Gastroesophageal sphincter (tissue), 4 donors: ENCODE measurements around the gene SPRY2. TPM values are rescaled to one million over a fixed set of nuclear protein-coding genes. Genes with fewer than 3 reads are reported as not detected.
A peak's percentile ranks its signal among the peaks of the same experiment; 100 is the strongest.
"Not testable (repeated sequence)": the region's sequence is repeated elsewhere in the genome, so short reads cannot be mapped to it uniquely, and the experiment has no call there.

Experiments
- ATAC-seq: fragments of 150-250 bp; one replicate; pipeline ENCODE4 v1.9.1; 2016; ENCODE audit warnings: mild to moderate bottlenecking, moderate library complexity
- H3K27ac ChIP-seq, 4 donors: fragments of 200-600 bp; sonication (generic) in 3 of 4; 1 replicate in 3 of 4; 2 replicates in 1 of 4; pipeline ENCODE4 v1.5.1; 2016 to 2019
- H3K27me3 ChIP-seq: fragments of 200-600 bp; sonication (generic); one replicate; pipeline ENCODE4 v1.5.1; 2019
- H3K36me3 ChIP-seq, 2 donors: fragments of 200-600 bp; sonication (generic); one replicate each; pipeline ENCODE4 v1.5.1; 2019; ENCODE audit warnings: control low read depth in 1 of 2
- H3K4me1 ChIP-seq, 3 donors: fragments of 200-600 bp; sonication (generic); 1 replicate in 2 of 3; 2 replicates in 1 of 3; pipeline ENCODE4 v1.5.1; 2016 to 2019; ENCODE audit warnings: control low read depth in 2 of 3
- H3K4me3 ChIP-seq, 2 donors: fragments of 200-600 bp; sonication (generic); one replicate each; pipeline ENCODE4 v1.5.1; 2019; ENCODE audit warnings: mild to moderate bottlenecking in 1 of 2, moderate library complexity in 1 of 2
- H3K9me3 ChIP-seq, 3 donors: fragments of 200-600 bp; sonication (generic); one replicate each; pipeline ENCODE4 v1.5.1; 2017 to 2019; ENCODE audit warnings: control low read depth in 2 of 3
- EP300 ChIP-seq: sonication (generic); formaldehyde crosslinking; IDR thresholded peaks from one replicate; pipeline ENCODE4 v1.6.1; 2017; ENCODE audit warnings: antibody characterized with exemption, mild to moderate bottlenecking
- POLR2A ChIP-seq, 2 donors: fragments of 450-650 bp; IDR thresholded peaks; one replicate each; pipeline ENCODE4 v1.6.1; 2017; ENCODE audit warnings: antibody characterized with exemption in 2 of 2, mild to moderate bottlenecking in 2 of 2, moderate library complexity in 1 of 2
- POLR2AphosphoS5 ChIP-seq: sonication (generic); formaldehyde crosslinking; IDR thresholded peaks from one replicate; pipeline ENCODE4 v1.6.1; 2017; ENCODE audit warnings: antibody characterized with exemption
- WGBS, 2 donors: methylation state at CpG; one replicate each; pipeline ENCODE4 v1.1.5; 2018; ENCODE audit warnings: low coverage in 1 of 2; 5-methylcytosine and 5-hydroxymethylcytosine counted together
- total RNA-seq, 4 donors: library from RNA; depleted of rRNA; stranded (reverse); fragments of >200 nt; gene quantifications; one replicate each; pipeline ENCODE4 v1.1.0, GENCODE V29; 2016
- TF ChIP-seq, protein P1 (sequence below), 4 experiments: fragments of 200-600 bp in 2 of 4; fragments of 450-650 bp in 2 of 4; sonication (generic) in 1 of 4; IDR thresholded peaks; one replicate each; pipeline ENCODE4 v1.5.1; 2017 to 2019; ENCODE audit warnings: antibody characterized with exemption in 4 of 4, mild to moderate bottlenecking in 2 of 4, moderate library complexity in 2 of 4

SPRY2 gene
- total RNA-seq, 4 donors from 2014 or later: 32.5 to 49.1 (median 47.9) TPM

DNA sequence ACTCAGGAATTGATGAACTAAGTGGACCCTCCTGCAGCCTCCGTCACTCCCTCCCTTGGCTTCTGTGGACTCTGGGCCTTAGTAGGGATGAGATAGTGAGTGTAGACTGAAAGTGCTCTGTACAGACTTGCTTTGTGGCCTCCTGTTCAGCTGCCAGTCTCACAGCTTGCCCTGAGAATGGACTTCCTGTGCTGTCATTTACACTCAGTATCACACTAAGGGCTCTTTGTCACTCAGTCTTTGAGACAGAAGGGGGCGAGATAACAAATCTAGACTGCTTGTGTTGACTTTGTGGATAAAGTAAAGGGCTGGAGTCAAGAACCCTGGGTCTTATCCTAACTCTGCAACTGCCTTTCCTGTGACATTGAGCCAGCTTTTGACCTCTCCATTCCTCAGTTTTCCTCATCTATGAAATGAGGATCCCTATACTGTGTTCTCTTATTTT, 21.0 kb upstream of the SPRY2 start:
- H3K27me3 ChIP-seq: peaks cover 8% of the 10 kb centered on the region
- ATAC-seq: no peak
- TF ChIP-seq POLR2A (IDR thresholded peaks at IDR 0.05) (no peak), POLR2AphosphoS5 (no peak), EP300 (no peak)
- TF ChIP-seq, protein P1, sequence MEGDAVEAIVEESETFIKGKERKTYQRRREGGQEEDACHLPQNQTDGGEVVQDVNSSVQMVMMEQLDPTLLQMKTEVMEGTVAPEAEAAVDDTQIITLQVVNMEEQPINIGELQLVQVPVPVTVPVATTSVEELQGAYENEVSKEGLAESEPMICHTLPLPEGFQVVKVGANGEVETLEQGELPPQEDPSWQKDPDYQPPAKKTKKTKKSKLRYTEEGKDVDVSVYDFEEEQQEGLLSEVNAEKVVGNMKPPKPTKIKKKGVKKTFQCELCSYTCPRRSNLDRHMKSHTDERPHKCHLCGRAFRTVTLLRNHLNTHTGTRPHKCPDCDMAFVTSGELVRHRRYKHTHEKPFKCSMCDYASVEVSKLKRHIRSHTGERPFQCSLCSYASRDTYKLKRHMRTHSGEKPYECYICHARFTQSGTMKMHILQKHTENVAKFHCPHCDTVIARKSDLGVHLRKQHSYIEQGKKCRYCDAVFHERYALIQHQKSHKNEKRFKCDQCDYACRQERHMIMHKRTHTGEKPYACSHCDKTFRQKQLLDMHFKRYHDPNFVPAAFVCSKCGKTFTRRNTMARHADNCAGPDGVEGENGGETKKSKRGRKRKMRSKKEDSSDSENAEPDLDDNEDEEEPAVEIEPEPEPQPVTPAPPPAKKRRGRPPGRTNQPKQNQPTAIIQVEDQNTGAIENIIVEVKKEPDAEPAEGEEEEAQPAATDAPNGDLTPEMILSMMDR (IDR thresholded peaks at IDR 0.05): no peak
- peak overlapping the region in 2 of 4 donors; percentile 39 to 49 for H3K27ac ChIP-seq
- no peak overlapping the region for H3K4me3 ChIP-seq
- H3K4me1 ChIP-seq: peaks cover 0 to 20% (median 3%) of the 10 kb centered on the region in 3 donors
- no peaks in the 10 kb centered on the region for H3K9me3 ChIP-seq
- no peaks in the 10 kb centered on the region for H3K36me3 ChIP-seq
- WGBS, 2 donors: 86 to 92% methylated on average over 1 to 2 of the region's 2 CpGs

DNA sequence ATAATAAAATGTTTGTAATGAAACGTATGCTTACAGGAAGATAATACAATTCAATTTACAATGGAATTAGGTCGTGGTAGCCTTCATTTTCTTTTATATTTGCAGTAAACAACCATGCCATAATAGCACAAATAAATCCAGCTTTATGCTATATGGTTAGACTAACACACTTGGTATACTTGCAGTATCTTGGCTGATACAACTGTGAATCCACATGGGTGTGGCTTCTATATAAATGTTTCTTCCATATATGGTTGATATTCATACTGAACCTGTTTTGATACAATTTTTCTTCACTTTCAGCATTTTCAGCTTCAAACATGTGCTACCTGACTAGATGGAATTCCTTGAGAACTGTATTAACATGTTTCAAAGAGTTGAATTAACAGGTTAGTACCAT, 20.4 kb upstream of the SPRY2 start:
- Histone ChIP-seq H3K36me3 (no peaks in the 10 kb centered on the region), H3K4me3 (no peak overlapping the region)
- 70 to 89% methylated on average over 2 of the region's 2 CpGs for WGBS, 2 donors

DNA sequence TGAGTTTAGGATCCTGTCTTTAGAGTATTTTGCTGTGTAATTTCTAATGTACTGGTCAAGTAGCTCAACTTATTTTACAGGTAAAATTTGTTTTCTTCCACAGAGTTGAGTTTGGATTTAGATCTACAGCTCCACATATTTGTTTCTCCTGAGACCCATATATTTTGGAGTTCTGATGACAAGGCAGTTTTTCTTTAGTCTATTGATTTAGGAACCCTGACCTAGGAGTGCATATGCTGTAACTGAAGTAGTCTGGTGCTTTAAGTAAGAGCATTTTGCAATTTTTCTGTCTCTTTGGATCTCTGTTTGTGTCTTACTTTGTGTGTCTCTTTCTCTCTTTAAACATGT, 19.5 kb upstream of the SPRY2 start:
- Histone ChIP-seq H3K4me3 (no peak overlapping the region), H3K4me1 (peaks cover 0 to 20% (median 3%) of the 10 kb centered on the region in 3 donors), H3K27me3 (peaks cover 8% of the 10 kb centered on the region), H3K36me3 (no peaks in the 10 kb centered on the region), H3K27ac (peak overlapping the region in 1 of 4 donors; percentile 12), H3K9me3 (no peaks in the 10 kb centered on the region)
- TF ChIP-seq EP300 (no peak), POLR2AphosphoS5 (no peak)
- TF ChIP-seq, protein P1 (IDR thresholded peaks at IDR 0.05): no peak
- ATAC-seq: no peak

More for the DNA sequence above, 20.4 kb upstream of the SPRY2 start:
- no peak for ATAC-seq
- no peaks in the 10 kb centered on the region for H3K9me3 ChIP-seq
- no peak overlapping the region for H3K27ac ChIP-seq
- H3K4me1 ChIP-seq: peaks cover 0 to 20% (median 3%) of the 10 kb centered on the region in 3 donors
- TF ChIP-seq, protein P1 (IDR thresholded peaks at IDR 0.05): no peak
- TF ChIP-seq EP300: no peak
- no peak for TF ChIP-seq POLR2A (IDR thresholded peaks at IDR 0.05)
- TF ChIP-seq POLR2AphosphoS5: no peak
- peaks cover 8% of the 10 kb centered on the region for H3K27me3 ChIP-seq

DNA sequence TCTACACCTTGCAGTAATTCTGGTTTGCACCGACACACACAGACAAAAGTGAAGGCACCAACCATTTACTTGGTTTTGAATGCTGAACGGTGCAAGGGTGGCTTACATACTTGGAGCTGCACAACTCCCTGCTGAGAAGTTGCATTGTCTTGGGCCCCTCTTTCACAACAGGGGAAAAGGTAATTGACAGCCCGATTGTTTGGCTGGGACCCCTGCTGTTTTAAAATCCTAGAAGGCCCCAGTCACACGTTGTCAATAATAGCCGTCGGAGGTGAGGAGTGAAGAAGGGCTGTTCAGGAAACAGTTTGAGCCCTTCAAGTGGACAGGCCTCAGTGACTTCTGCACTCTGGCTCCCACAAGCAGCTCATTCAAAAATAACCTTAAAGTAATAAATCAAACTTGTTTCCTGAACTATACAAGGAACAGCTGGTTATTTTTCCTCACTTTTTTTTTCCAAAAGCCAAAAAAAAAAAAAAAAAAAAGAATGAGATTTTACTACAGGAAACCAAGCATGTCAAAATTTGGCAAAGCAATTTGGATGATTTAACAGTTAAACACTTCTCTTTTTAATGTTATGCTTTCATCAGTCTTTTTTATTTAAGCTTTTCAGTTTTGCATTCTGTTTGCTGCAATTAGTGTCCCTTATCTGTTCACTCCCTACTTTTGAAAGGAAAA, 19.0 kb upstream of the SPRY2 start:
- peaks cover 8% of the 10 kb centered on the region for H3K27me3 ChIP-seq
- peaks cover 0 to 20% (median 3%) of the 10 kb centered on the region in 3 donors for H3K4me1 ChIP-seq
- H3K27ac ChIP-seq: peak overlapping the region in 1 of 4 donors; percentile 12
- ATAC-seq: peak; percentile 63
- H3K9me3 ChIP-seq: no peaks in the 10 kb centered on the region
- WGBS, 2 donors: 50 to 66% methylated on average over 4 to 6 of the region's 6 CpGs
- TF ChIP-seq POLR2A (IDR thresholded peaks at IDR 0.05): no peak
- TF ChIP-seq POLR2AphosphoS5: no peak
- TF ChIP-seq, protein P1 (IDR thresholded peaks at IDR 0.05): no peak
- TF ChIP-seq EP300: no peak
- no peak overlapping the region for H3K4me3 ChIP-seq
- no peaks in the 10 kb centered on the region for H3K36me3 ChIP-seq

DNA sequence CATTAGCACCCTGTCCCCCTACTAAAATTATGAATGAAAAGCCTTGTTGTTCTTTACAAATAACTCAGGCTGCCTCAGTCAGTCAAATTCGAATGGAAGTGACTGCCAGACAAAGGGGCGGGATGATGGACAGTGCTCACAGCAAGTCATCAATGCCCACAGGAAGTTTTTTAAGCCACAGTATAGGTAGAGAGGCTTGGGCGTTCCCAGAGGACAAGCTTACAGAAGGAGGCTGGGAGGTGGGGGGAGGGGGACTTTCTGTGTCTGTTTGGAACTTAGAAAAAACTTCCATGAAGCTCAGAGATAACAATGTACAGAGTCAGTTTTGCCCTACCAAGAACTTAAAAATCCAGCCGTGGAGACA, 18.5 kb upstream of the SPRY2 start:
- no peak overlapping the region for H3K4me3 ChIP-seq
- TF ChIP-seq, protein P1 (IDR thresholded peaks at IDR 0.05): no peak
- no peak for TF ChIP-seq POLR2AphosphoS5
- TF ChIP-seq EP300: no peak
- TF ChIP-seq POLR2A (IDR thresholded peaks at IDR 0.05): no peak
- H3K9me3 ChIP-seq: no peaks in the 10 kb centered on the region
- H3K27ac ChIP-seq: no peak overlapping the region
- no peak for ATAC-seq
- 33 to 66% methylated on average over 1 to 2 of the region's 4 CpGs for WGBS, 2 donors
- peaks cover 0 to 20% (median 3%) of the 10 kb centered on the region in 3 donors for H3K4me1 ChIP-seq
- H3K27me3 ChIP-seq: peaks cover 8% of the 10 kb centered on the region
- no peaks in the 10 kb centered on the region for H3K36me3 ChIP-seq

DNA sequence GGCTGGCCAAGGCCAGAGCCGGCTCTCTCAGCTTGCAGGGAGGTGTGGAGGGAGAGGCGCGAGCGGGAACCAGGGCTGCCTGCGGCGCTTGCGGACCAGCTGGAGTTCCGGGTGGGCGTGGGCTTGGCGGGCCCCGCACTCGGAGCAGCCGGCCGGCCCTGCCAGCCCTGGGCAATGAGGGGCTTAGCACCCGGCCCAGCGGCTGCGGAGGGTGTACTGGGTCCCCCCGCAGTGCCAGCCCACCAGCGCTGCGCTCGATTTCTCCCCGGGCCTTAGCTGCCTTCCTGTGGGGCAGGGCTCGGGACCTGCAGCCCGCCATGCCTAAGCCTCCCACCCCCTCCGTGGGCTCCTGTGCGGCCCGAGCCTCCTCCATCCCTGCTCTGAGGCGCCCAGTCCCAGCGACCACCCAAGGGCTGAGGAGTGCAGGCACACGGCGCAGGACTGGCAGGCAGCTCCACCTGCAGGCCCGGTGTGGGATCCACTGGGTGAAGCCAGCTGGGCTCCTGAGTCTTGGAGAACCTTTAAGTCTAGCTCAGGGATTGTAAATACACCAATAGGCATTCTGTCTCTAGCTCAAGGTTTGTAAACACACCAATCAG, 14.7 kb upstream of the SPRY2 start:
- H3K27me3 ChIP-seq, H3K4me1 ChIP-seq, H3K4me3 ChIP-seq, H3K9me3 ChIP-seq, H3K27ac ChIP-seq, H3K36me3 ChIP-seq, ATAC-seq: not testable (repeated sequence)
- WGBS, 2 donors: no CpG with 5 or more reads among the region's 32 CpGs
